RWPE2 (cell line): ENCODE results near the gene C3orf22.

Source experiments
- ATAC-seq: fragments of 200-7000 bp; cut with Tn5 transposase; 3 replicates; pipeline ENCODE4 v1.9.1; 2021; ENCODE audit warnings: low read depth
- DNase-seq: peaks from one replicate; pipeline ENCODE4 v3.0.0-alpha.2; 2020; ENCODE audit warnings: low spot score
- H3K27ac ChIP-seq: fragments of 450-650 bp; 2 replicates; pipeline ENCODE4 v1.5.1; 2017; ENCODE audit warnings: mild to moderate bottlenecking; ENCODE audit not compliant: poor library complexity, severe bottlenecking
- H3K27me3 ChIP-seq: fragments of 250-450 bp; sonication (Bioruptor Pico); 2 replicates; pipeline ENCODE4 v1.5.1; 2021; ENCODE audit warnings: mild to moderate bottlenecking, moderate library complexity; ENCODE audit not compliant: insufficient read depth, poor library complexity, severe bottlenecking
- H3K36me3 ChIP-seq: fragments of 250-450 bp; sonication (Bioruptor Pico); 2 replicates; pipeline ENCODE4 v1.5.1; 2020; ENCODE audit warnings: low read depth, mild to moderate bottlenecking, moderate library complexity
- H3K4me1 ChIP-seq: fragments of 250-450 bp; sonication (Bioruptor Pico); 2 replicates; pipeline ENCODE4 v1.5.1; 2021; ENCODE audit warnings: mild to moderate bottlenecking, moderate library complexity; ENCODE audit not compliant: insufficient read depth, poor library complexity, severe bottlenecking
- H3K4me3 ChIP-seq: fragments of 250-450 bp; sonication (Bioruptor Pico); 2 replicates; pipeline ENCODE4 v1.5.1; 2021; ENCODE audit warnings: mild to moderate bottlenecking, moderate library complexity; ENCODE audit not compliant: severe bottlenecking
- H3K9me3 ChIP-seq: fragments of 250-450 bp; sonication (Bioruptor Pico); 2 replicates; pipeline ENCODE4 v1.5.1; 2021; ENCODE audit warnings: mild to moderate bottlenecking, moderate library complexity; ENCODE audit not compliant: severe bottlenecking
- CTCF ChIP-seq: fragments of 450-650 bp; IDR thresholded peaks from one replicate; pipeline ENCODE4 v1.5.1; 2017; ENCODE audit warnings: mild to moderate bottlenecking, moderate library complexity; ENCODE audit not compliant: poor library complexity, severe bottlenecking

C3orf22 gene

GRCh38 chr3:126543457-126544061, 15.2 kb downstream of the C3orf22 start:
- Histone ChIP-seq H3K36me3 (no peaks in the 10 kb centered on the region), H3K27ac (no peak overlapping the region), H3K27me3 (peaks cover 15% of the 10 kb centered on the region), H3K9me3 (no peaks in the 10 kb centered on the region), H3K4me3 (no peak overlapping the region), H3K4me1 (peaks cover 7% of the 10 kb centered on the region)
- ATAC-seq (no peak), DNase-seq (peak; percentile 36)
- no peak for TF ChIP-seq CTCF

GRCh38 chr3:126542340-126543241, 16.1 kb downstream of the C3orf22 start:
- ATAC-seq (no peak), DNase-seq (peak; percentile 57)
- H3K4me1 ChIP-seq, result peaks cover 7% of the 10 kb centered on the region
- TF ChIP-seq CTCF, result no peak
- H3K4me3 ChIP-seq, result no peak overlapping the region
- H3K36me3 ChIP-seq, result no peaks in the 10 kb centered on the region
- H3K27me3 ChIP-seq, result peaks cover 15% of the 10 kb centered on the region
- no peaks in the 10 kb centered on the region for H3K9me3 ChIP-seq
- no peak overlapping the region for H3K27ac ChIP-seq

- Histone ChIP-seq H3K9me3 (no peaks in the 10 kb centered on the region), H3K27ac (no peak overlapping the region), H3K27me3 (peaks cover 15% of the 10 kb centered on the region), H3K36me3 (no peaks in the 10 kb centered on the region), H3K4me1 (peaks cover 7% of the 10 kb centered on the region), H3K4me3 (no peak overlapping the region)
- ATAC-seq (no peak), DNase-seq (peak; percentile 61)
- no peak for TF ChIP-seq CTCF
Measured at GRCh38 chr3:126541628-126542339, 16.9 kb downstream of the C3orf22 start.

GRCh38 chr3:126540951-126541627, 17.6 kb downstream of the C3orf22 start:
- ATAC-seq, result no peak
- TF ChIP-seq CTCF, result no peak
- peaks cover 7% of the 10 kb centered on the region for H3K4me1 ChIP-seq
- H3K27ac ChIP-seq, result no peak overlapping the region
- no peak overlapping the region for H3K4me3 ChIP-seq
- H3K27me3 ChIP-seq, result peaks cover 15% of the 10 kb centered on the region
- no peaks in the 10 kb centered on the region for H3K9me3 ChIP-seq
- DNase-seq, result peak; percentile 35
- H3K36me3 ChIP-seq, result no peaks in the 10 kb centered on the region
